IPS-15b (cell line): ENCODE measurements around the gene RBM44.
"Not testable (repeated sequence)": the region's sequence is repeated elsewhere in the genome, so short reads cannot be mapped to it uniquely, and the experiment has no call there.

Experiments used
- H3K27me3 ChIP-seq: one replicate; pipeline ENCODE4 v1.6.1; 2013; ENCODE audit warnings: low read length; ENCODE audit not compliant: control insufficient read depth, insufficient read depth
- H3K36me3 ChIP-seq: one replicate; pipeline ENCODE4 v1.6.1; 2013; ENCODE audit warnings: low read length; ENCODE audit not compliant: control insufficient read depth, insufficient read depth
- H3K4me1 ChIP-seq: one replicate; pipeline ENCODE4 v1.6.1; 2013; ENCODE audit warnings: mild to moderate bottlenecking, low read length; ENCODE audit not compliant: control insufficient read depth, insufficient read depth
- H3K4me3 ChIP-seq: one replicate; pipeline ENCODE4 v1.5.1; 2013; ENCODE audit warnings: low read depth, low read length
- H3K9ac ChIP-seq: one replicate; pipeline ENCODE4 v1.6.1; 2013; ENCODE audit warnings: low read depth, mild to moderate bottlenecking, low read length
- H3K9me3 ChIP-seq: one replicate; pipeline ENCODE4 v1.6.1; 2013; ENCODE audit warnings: mild to moderate bottlenecking, low read length; ENCODE audit not compliant: control insufficient read depth, insufficient read depth

The RBM44 gene

DNA sequence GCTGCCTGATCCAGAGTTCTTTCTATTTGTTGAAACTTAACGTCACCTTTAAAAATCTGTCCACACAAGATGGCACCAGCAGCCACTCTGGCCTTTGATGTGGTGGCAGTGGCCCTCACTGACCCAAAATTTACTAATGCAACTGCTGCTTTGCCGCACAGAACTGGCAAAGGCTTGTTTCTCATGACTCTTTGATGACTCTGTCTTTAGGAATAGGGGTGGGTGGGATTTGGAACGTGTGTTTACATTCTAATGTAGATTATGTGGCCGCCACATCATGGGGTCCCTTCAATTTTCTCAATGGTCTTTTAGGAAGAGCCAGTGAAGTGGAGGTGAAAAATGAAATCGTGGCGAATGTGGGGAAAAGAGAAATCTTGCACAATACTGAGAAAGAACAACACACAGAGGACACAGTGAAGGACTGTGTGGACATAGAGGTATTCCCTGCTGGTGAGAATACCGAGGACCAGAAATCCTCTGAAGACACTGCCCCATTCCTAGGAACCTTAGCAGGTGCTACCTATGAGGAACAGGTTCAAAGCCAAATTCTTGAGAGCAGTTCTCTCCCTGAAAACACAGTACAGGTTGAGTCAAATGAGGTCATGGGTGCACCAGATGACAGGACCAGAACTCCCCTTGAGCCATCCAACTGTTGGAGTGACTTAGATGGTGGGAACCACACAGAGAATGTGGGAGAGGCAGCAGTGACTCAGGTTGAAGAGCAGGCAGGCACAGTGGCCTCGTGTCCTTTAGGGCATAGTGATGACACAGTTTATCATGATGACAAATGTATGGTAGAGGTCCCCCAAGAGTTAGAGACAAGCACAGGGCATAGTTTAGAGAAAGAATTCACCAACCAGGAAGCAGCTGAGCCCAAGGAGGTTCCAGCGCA lies 36.0 kb upstream of the RBM44 start:
- not testable (repeated sequence) for H3K9ac ChIP-seq, H3K36me3 ChIP-seq, H3K9me3 ChIP-seq, H3K4me1 ChIP-seq, H3K4me3 ChIP-seq, H3K27me3 ChIP-seq

DNA sequence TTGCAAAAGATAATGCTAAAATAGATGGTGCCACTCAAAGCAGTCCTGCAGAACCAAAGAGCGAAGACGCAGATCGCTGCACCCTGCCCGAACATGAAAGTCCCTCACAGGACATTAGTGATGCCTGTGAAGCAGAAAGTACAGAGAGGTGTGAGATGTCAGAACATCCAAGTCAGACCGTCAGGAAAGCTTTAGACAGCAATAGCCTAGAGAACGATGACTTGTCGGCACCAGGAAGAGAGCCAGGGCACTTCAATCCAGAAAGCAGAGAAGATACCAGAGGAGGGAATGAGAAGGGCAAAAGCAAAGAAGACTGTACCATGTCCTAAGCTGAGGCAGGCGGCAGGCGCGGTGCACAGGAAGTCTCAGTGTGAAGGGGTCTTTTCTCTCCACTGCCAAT lies 34.8 kb upstream of the RBM44 start:
- Histone ChIP-seq H3K27me3 (no peaks in the 10 kb centered on the region), H3K36me3 (peaks cover 4% of the 10 kb centered on the region), H3K9ac (no peak overlapping the region), H3K4me3 (no peak overlapping the region), H3K9me3 (no peaks in the 10 kb centered on the region), H3K4me1 (no peaks in the 10 kb centered on the region)

DNA sequence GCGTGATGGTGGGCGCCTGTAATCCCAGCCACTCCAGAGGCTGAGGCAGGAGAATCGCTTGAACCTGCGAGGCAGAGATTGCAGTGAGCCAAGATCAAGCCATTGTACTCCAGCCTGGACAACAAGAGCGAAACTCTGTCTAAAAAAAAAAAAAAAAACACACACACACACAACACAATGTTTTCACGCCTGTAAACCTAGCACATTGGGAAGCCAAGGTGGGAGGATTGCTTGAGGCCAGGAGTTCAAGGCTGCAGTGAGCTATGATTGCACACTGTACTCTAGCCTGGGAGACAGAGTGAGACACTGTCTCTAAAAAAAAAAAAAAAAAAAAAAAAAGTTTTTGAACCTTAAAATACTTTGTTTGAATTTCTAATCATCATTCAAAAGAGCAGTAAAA lies 33.5 kb upstream of the RBM44 start:
- H3K4me3 ChIP-seq, H3K9me3 ChIP-seq, H3K27me3 ChIP-seq, H3K4me1 ChIP-seq, H3K36me3 ChIP-seq, H3K9ac ChIP-seq: not testable (repeated sequence)

DNA sequence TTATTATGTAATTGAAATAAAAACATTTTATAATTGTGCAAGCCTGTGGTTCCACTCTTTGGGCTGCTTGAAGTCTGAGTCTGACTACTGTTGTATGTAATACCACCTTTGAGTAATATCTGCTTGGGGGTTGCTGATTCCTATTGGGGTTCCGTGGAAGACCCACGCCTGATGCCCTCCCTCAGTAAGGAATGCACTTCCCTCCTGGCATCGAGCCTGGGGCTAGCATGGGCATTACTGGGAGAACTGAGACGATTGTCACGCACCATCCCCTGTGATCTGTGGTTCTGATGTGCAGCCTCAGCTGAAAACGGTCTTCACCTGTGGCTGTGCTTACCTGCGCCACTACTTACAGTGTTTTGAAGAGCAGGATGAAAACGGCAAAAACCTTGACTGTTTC lies 32.7 kb upstream of the RBM44 start:
- Histone ChIP-seq H3K4me1 (no peaks in the 10 kb centered on the region), H3K4me3 (no peak overlapping the region), H3K27me3 (no peaks in the 10 kb centered on the region), H3K36me3 (no peaks in the 10 kb centered on the region), H3K9me3 (no peaks in the 10 kb centered on the region), H3K9ac (no peak overlapping the region)

DNA sequence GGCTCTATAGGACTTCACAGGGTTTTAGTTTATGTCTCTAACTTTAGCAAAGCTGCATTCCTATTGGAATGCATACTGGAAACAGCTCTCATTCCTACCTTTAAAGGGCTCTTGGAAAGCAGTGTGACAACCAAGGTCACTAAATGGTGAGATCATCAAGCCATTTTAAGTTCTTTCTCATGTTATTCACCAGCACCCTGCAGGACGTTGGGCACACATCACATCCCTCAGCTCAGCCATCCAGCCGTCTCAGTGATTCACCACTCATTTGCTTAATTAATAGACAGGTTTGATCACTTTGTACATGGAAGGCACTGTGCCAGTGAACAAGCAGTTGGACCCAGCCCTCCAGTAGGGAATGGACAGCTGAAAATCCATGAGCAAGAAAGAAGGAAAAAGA lies 32.2 kb upstream of the RBM44 start:
- Histone ChIP-seq H3K9me3 (no peaks in the 10 kb centered on the region), H3K36me3 (no peaks in the 10 kb centered on the region), H3K9ac (no peak overlapping the region), H3K4me1 (no peaks in the 10 kb centered on the region), H3K4me3 (no peak overlapping the region), H3K27me3 (no peaks in the 10 kb centered on the region)

DNA sequence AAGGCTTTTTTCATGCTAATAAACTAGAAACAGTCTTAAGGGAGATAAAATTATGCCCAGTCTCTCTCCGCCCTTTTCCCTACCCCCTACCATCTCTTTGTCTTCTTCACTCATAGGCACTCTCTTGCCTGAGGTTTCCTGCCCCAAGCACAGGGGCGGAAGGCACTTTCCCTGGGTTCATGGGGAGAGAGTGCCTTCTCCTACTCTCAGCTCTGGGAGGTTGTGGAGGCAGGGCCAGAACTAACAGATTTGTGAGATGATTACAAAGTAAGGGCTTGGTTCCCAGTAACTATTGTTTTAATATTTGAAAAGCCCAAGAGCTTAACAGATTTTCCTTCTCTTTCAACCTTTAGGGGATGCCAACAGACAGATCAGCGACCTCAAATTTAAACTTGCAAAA lies 26.1 kb upstream of the RBM44 start:
- Histone ChIP-seq H3K9me3 (no peaks in the 10 kb centered on the region), H3K27me3 (no peaks in the 10 kb centered on the region), H3K4me1 (no peaks in the 10 kb centered on the region), H3K36me3 (peaks cover 2% of the 10 kb centered on the region), H3K4me3 (no peak overlapping the region), H3K9ac (no peak overlapping the region)

DNA sequence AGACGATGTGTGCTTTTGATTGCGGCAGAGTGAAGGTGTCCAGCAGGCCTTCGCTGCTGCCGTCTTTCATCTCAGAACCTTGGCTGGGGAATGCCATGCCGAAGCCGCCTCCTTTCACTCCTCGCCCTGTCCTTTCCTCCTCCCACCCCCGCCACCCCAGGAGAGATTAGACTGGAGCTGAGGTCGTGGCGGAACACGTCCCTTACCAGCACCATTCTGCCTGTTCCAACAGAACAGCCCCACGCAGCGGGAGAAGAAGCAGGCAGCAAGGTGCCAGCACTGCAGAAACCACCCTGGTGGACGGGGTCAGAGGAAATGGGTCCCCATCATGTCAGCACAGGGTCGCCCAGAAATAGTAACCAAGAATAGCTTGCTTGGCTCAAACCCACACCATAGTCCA lies 24.8 kb upstream of the RBM44 start:
- no peak overlapping the region for H3K9ac ChIP-seq
- H3K36me3 ChIP-seq: peaks cover 2% of the 10 kb centered on the region
- H3K4me3 ChIP-seq: no peak overlapping the region
- H3K9me3 ChIP-seq: no peaks in the 10 kb centered on the region
- no peaks in the 10 kb centered on the region for H3K27me3 ChIP-seq
- no peaks in the 10 kb centered on the region for H3K4me1 ChIP-seq

DNA sequence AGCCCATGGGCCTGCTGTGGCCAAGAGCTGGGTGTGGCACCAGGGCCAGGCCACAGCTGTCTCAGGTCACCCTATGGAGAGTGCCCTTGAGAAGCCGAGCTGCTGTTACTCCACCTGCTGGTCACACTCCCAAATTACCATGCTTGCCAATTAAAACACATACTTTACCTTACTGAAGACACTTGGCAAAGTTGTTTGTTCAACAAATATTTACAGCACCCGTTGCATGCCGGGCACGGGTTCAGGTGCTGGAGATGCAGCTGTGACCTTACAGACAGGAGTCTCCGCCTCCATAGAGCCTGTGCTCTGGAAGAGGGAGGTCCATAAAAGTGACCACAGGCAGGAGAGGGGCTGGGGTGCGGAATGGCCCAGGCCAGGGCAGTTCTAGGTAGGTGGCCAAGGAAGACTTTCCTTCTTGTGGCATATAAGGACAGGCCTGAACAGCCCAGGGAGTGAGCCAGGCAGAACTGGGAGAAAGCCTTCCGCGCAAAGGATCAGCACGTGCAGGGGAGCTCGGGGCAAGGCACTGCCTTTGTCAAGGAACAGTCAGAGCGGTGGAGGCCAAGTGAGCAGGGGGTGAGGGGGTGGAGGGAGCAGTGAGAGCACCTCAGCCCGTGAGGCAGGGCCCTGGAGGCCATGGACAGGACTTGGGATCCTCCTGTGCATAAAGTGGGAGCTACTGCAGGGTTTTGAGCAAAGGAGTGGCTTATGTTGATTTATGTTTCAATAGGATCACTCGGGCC lies 23.6 kb upstream of the RBM44 start:
- Histone ChIP-seq H3K36me3 (peaks cover 2% of the 10 kb centered on the region), H3K4me3 (no peak overlapping the region), H3K27me3 (no peaks in the 10 kb centered on the region), H3K9me3 (no peaks in the 10 kb centered on the region), H3K4me1 (no peaks in the 10 kb centered on the region), H3K9ac (no peak overlapping the region)

DNA sequence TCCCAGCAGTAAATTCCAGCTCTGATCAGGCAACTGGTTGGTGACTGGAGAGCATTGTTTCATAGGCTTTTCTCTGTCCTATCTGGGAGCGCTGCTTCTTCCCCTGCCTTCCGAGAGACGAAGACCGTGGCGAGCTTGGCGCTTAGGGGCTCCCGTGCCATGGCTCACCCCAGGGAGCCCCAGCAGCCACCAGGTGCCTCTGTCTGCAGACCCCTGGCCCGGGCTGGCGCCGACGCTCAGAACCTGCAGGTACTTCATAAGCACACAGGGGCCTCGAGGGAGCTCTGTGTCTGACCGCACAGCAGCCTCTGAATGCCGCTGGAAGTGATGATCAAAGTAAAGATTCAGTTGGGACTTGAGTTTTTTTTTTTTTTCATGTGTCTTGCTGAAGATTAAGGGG lies 19.1 kb upstream of the RBM44 start:
- no peaks in the 10 kb centered on the region for H3K4me1 ChIP-seq
- H3K36me3 ChIP-seq: peaks cover 8% of the 10 kb centered on the region
- no peaks in the 10 kb centered on the region for H3K27me3 ChIP-seq
- no peaks in the 10 kb centered on the region for H3K9me3 ChIP-seq
- H3K4me3 ChIP-seq: no peak overlapping the region
- H3K9ac ChIP-seq: no peak overlapping the region

DNA sequence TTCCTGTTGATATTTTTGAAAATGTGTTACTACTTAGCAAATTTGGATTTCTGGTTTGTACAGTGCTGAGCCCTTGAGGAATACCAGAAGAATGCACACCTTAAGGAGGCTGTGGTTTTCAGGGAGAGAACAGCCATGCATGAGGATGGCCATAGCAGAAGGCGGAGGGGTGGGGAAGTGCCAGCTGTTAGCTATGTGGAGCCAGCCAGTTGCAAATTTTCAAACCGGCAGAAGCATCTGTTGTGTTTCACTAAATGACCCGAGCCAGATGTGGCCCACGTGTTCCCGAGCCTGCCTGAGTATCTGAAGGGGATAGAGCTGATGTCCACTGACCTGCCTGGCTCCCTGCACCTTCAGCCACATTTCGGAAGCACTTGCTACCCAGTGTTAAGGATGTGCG lies 16.4 kb upstream of the RBM44 start:
- Histone ChIP-seq H3K27me3 (no peaks in the 10 kb centered on the region), H3K36me3 (peaks cover 8% of the 10 kb centered on the region), H3K9ac (no peak overlapping the region), H3K4me3 (no peak overlapping the region), H3K4me1 (no peaks in the 10 kb centered on the region), H3K9me3 (no peaks in the 10 kb centered on the region)

DNA sequence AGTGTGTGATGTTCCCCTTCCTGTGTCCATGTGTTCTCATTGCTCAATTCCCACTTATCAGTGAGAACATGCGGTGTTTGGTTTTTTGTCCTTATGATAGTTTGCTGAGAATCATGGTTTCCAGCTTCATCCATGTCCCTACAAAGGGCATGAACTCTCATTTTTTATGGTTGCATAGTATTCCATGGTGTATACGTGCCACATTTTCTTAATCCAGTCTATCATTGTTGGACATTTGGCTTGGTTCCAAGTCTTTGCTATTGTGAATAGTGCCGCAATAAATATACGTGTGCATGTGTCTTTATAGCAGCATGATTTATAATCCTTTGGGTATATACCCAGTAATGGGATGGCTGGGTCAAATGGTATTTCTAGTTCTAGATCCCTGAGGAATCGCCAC lies 14.9 kb upstream of the RBM44 start:
- H3K4me1 ChIP-seq, H3K36me3 ChIP-seq, H3K9ac ChIP-seq, H3K27me3 ChIP-seq, H3K4me3 ChIP-seq, H3K9me3 ChIP-seq: not testable (repeated sequence)

DNA sequence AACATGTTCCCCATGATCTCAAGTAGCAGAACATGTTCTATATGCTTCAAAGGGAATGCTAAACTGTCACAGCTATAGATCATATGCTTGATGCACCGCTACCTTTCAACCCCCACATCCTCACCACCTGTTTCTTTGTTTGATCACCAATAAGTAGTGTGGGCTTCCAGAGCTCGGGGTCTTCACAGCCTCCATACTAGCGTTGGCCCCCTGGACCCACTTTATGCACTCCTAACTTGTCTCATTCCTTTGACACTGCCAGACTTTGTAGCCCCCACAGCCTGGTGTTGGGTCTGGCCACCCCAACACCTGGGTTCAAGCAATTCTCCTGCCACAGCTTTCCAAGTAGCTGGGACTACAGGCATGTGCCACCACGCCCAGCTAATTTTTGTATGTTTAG lies 11.6 kb upstream of the RBM44 start:
- Histone ChIP-seq H3K4me3 (no peak overlapping the region), H3K4me1 (no peaks in the 10 kb centered on the region), H3K27me3 (no peaks in the 10 kb centered on the region), H3K9ac (no peak overlapping the region), H3K36me3 (peaks cover 2% of the 10 kb centered on the region), H3K9me3 (no peaks in the 10 kb centered on the region)
